Loucy (cell line): ENCODE results near the gene FPR3.

Experiments used
- H2AFZ ChIP-seq: fragments of 200-600 bp; sonication (generic); 2 replicates; pipeline ENCODE4 v1.6.0; 2016; ENCODE audit warnings: antibody characterized with exemption, mild to moderate bottlenecking, low read length, moderate library complexity
- H3F3A ChIP-seq: fragments of 200-600 bp; 2 replicates; pipeline ENCODE4 v1.6.0; 2016; ENCODE audit warnings: antibody characterized with exemption, low read depth, mild to moderate bottlenecking
- H3K27me3 ChIP-seq: fragments of 200-600 bp; sonication (generic); 2 replicates; pipeline ENCODE4 v1.6.1; 2014; ENCODE audit warnings: low read length, mild to moderate bottlenecking; ENCODE audit not compliant: insufficient read depth, poor library complexity, severe bottlenecking
- H3K36me3 ChIP-seq: fragments of 200-600 bp; sonication (generic); 2 replicates; pipeline ENCODE4 v1.6.1; 2016; ENCODE audit warnings: low read length; ENCODE audit not compliant: insufficient read depth
- H3K4me1 ChIP-seq: fragments of 200-600 bp; sonication (generic); 2 replicates; pipeline ENCODE4 v1.5.1; 2014; ENCODE audit warnings: low read length, mild to moderate bottlenecking; ENCODE audit not compliant: insufficient read depth, poor library complexity, severe bottlenecking
- H3K4me2 ChIP-seq: fragments of 200-600 bp; sonication (generic); 2 replicates; pipeline ENCODE4 v1.6.0; 2014; ENCODE audit warnings: antibody characterized with exemption, low read length, low read depth, mild to moderate bottlenecking; ENCODE audit not compliant: poor library complexity, severe bottlenecking
- H3K4me3 ChIP-seq: fragments of 200-600 bp; sonication (generic); 2 replicates; pipeline ENCODE4 v1.5.1; 2014; ENCODE audit warnings: low read length, mild to moderate bottlenecking, mixed read lengths; ENCODE audit not compliant: poor library complexity, severe bottlenecking
- H3K79me2 ChIP-seq: fragments of 200-600 bp; sonication (generic); 2 replicates; pipeline ENCODE4 v1.6.1; 2014; ENCODE audit warnings: low read length; ENCODE audit not compliant: insufficient read depth
- H3K9ac ChIP-seq: fragments of 200-600 bp; sonication (generic); 2 replicates; pipeline ENCODE4 v1.6.0; 2014; ENCODE audit warnings: mild to moderate bottlenecking, low read depth, low read length, moderate library complexity; ENCODE audit not compliant: poor library complexity, severe bottlenecking
- H3K9me2 ChIP-seq: fragments of 200-600 bp; sonication (generic); replicated peaks from 2 replicates; pipeline ENCODE4 v1.6.1; 2016; ENCODE audit warnings: low read depth, low read length, mixed read lengths
- H3K9me3 ChIP-seq: fragments of 200-600 bp; sonication (generic); 2 replicates; pipeline ENCODE4 v1.6.1; 2014; ENCODE audit warnings: mild to moderate bottlenecking, antibody characterized with exemption, low read length, low read depth; ENCODE audit not compliant: insufficient read depth
- H4K20me1 ChIP-seq: fragments of 200-600 bp; sonication (generic); 2 replicates; pipeline ENCODE4 v1.6.0; 2014; ENCODE audit warnings: antibody characterized with exemption, low read length, mild to moderate bottlenecking; ENCODE audit not compliant: insufficient read depth, poor library complexity, severe bottlenecking
- EZH2phosphoT487 ChIP-seq: fragments of 200-600 bp; IDR thresholded peaks from 2 replicates; pipeline ENCODE4 v1.6.1; 2018; ENCODE audit warnings: antibody characterized with exemption, mild to moderate bottlenecking, moderate library complexity, borderline replicate concordance
- TF ChIP-seq, protein P1 (sequence below): fragments of 200-600 bp; sonication (generic); conservative IDR thresholded peaks from 2 replicates; pipeline ENCODE4 v1.5.1; 2014; ENCODE audit warnings: mild to moderate bottlenecking, antibody characterized with exemption, low read length

Gene FPR3

DNA sequence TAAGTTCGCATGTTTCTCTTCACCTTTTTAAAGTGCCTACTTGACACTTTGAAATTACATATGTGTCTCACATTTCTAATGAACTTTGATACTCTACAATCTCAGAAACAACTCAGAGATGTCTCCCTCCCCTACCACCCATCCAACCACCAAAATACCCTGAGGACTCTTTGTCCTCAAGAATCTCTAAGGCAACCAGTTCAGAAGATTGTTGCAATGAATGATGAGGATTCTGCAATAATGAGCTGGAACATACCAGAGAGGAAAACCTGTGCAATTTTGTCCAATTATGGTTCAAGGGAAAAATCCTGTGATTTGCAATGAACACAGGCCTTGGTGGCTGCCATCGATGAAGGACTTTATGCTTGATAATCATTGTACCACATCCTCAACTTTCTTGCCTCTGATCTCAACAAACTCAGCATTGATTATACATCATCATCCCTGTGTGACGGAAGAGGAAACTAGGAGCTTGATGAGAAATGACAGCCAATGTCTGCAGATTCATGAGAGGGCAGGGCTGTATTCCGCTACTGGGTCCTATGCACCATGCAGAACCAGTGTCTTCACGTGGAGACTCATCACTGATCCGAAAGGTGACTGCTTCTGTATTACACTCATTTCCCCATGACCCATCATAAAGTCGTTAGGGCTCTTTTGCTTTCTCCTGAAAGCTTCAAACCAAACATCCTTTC lies 44.4 kb upstream of the FPR3 start:
- no peak overlapping the region for H3K4me2 ChIP-seq
- H3K4me1 ChIP-seq = no peaks in the 10 kb centered on the region
- no peaks in the 10 kb centered on the region; the same call in 1 of the 2 replicates for H3K9me3 ChIP-seq

DNA sequence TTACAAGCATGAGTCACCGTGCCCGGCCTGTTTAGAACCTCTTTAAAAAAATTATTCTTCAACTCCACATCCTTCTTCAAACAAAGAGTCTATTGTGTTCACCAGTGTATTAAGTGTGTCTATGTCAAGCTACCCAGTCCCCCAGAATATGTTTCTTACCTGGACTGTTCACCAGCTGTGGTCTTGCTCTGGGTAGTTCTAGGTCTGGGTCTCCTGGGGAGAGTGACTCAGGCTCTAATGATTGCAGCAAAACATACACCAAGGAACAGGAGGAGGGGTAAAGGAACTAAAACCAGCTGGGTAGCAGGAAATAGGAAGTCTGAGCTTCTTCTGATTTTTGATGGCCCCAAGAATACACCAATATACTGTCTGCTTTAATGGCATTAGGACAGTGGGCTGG lies 43.3 kb upstream of the FPR3 start, which contains the start of gene FPR1:
FPR1 (minus strand) TSS at position 224 of the 400 bp plus-strand sequence. CDS start 4,884 bp downstream, outside the sequence.
- Histone ChIP-seq H3K9me3 (no peaks in the 10 kb centered on the region), H3K9me2 (no peaks in the 10 kb centered on the region), H4K20me1 (no peaks in the 10 kb centered on the region), H3K79me2 (no peaks in the 10 kb centered on the region), H3K27me3 (no peaks in the 10 kb centered on the region), H3K4me1 (no peaks in the 10 kb centered on the region), H3K4me3 (no peak within 1 kb of the TSS), H2AFZ (no peak within 1 kb of the TSS), H3K9ac (no peak within 1 kb of the TSS), H3F3A (no peaks in the 10 kb centered on the region), H3K4me2 (no peak within 1 kb of the TSS), H3K36me3 (no peaks in the 10 kb centered on the region)
- TF ChIP-seq EZH2phosphoT487 = no peak
- TF ChIP-seq, protein P1, sequence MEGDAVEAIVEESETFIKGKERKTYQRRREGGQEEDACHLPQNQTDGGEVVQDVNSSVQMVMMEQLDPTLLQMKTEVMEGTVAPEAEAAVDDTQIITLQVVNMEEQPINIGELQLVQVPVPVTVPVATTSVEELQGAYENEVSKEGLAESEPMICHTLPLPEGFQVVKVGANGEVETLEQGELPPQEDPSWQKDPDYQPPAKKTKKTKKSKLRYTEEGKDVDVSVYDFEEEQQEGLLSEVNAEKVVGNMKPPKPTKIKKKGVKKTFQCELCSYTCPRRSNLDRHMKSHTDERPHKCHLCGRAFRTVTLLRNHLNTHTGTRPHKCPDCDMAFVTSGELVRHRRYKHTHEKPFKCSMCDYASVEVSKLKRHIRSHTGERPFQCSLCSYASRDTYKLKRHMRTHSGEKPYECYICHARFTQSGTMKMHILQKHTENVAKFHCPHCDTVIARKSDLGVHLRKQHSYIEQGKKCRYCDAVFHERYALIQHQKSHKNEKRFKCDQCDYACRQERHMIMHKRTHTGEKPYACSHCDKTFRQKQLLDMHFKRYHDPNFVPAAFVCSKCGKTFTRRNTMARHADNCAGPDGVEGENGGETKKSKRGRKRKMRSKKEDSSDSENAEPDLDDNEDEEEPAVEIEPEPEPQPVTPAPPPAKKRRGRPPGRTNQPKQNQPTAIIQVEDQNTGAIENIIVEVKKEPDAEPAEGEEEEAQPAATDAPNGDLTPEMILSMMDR = no peak

More for the DNA sequence above, 44.4 kb upstream of the FPR3 start:
- Histone ChIP-seq H3K27me3 (no peaks in the 10 kb centered on the region), H3K79me2 (no peaks in the 10 kb centered on the region), H3K4me3 (no peak overlapping the region), H3F3A (no peaks in the 10 kb centered on the region), H3K9me2 (no peaks in the 10 kb centered on the region), H4K20me1 (no peaks in the 10 kb centered on the region), H3K9ac (no peak overlapping the region), H3K36me3 (no peaks in the 10 kb centered on the region), H2AFZ (no peak overlapping the region)
- no peak for TF ChIP-seq EZH2phosphoT487
- TF ChIP-seq, protein P1 = no peak

DNA sequence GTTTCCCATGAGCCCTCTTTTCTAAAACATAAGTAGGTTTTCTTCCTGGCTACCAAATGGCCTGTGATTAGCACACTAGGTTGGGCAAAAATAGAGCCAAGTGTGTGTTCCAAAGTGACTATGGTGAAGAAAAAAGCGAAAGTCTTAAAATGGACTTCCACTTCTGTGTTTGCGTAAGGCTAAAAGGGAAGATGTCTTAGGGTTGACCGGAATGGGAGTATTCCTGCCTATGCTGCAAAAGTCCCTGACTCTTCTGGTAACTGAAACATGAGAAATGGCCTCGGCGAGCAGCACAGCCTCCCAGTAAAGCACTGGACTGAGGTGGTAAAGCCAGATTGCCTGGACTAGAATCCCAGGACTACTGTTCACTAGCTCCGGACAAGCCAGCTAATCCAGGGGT lies 40.8 kb upstream of the FPR3 start:
- Histone ChIP-seq H3K9me3 (no peaks in the 10 kb centered on the region), H3K79me2 (no peaks in the 10 kb centered on the region), H3K27me3 (no peaks in the 10 kb centered on the region), H3K4me1 (no peaks in the 10 kb centered on the region), H3K4me2 (no peak overlapping the region), H3F3A (no peaks in the 10 kb centered on the region), H4K20me1 (no peaks in the 10 kb centered on the region), H3K4me3 (no peak overlapping the region), H2AFZ (no peak overlapping the region), H3K36me3 (no peaks in the 10 kb centered on the region), H3K9ac (no peak overlapping the region), H3K9me2 (no peaks in the 10 kb centered on the region)
- TF ChIP-seq, protein P1 = no peak
- TF ChIP-seq EZH2phosphoT487 = no peak
